Activated CD8-positive, alpha-beta T cell treated with anti-CD3 and anti-CD28 coated beads for 36 hours (primary cell): ENCODE data around the gene KLHL29. TPM values are rescaled to one million over a fixed set of nuclear protein-coding genes. Genes with fewer than 3 reads are reported as not detected.

Experiments
- ATAC-seq: fragments of 200-7000 bp; cut with Tn5 transposase; one replicate; pipeline ENCODE4 v1.10.0; 2021; ENCODE audit warnings: mild to moderate bottlenecking, moderate library complexity
- CTCF ChIA-PET: fragments of 350-600 bp; sonication (Branson Sonifier 250); formaldehyde crosslinking; loops from one replicate; lab custom pipeline; 2021; ENCODE audit warnings: antibody characterized with exemption; lab: Charles Lee
- POLR2A ChIA-PET: fragments of 350-600 bp; sonication (Branson Sonifier 250); formaldehyde crosslinking; loops from one replicate; lab custom pipeline; 2021; ENCODE audit warnings: antibody characterized with exemption; lab: Charles Lee
- DNase-seq: peaks from one replicate; pipeline ENCODE4 v3.0.0-alpha.2; 2020
- H3K27ac Mint-ChIP-seq: one replicate; pipeline ENCODE4 v1.8.0; 2021; ENCODE audit warnings: mild to moderate bottlenecking, mixed read lengths
- H3K27me3 Mint-ChIP-seq: one replicate; pipeline ENCODE4 v1.8.0; 2021; ENCODE audit warnings: mixed read lengths
- H3K36me3 Mint-ChIP-seq: one replicate; pipeline ENCODE4 v1.8.0; 2021; ENCODE audit warnings: low read depth, mixed read lengths
- H3K4me1 Mint-ChIP-seq: one replicate; pipeline ENCODE4 v1.8.0; 2021; ENCODE audit warnings: low read depth, mixed read lengths
- H3K4me3 Mint-ChIP-seq: one replicate; pipeline ENCODE4 v1.8.0; 2021; ENCODE audit warnings: mild to moderate bottlenecking, moderate library complexity, mixed read lengths
- H3K9me3 Mint-ChIP-seq: one replicate; pipeline ENCODE4 v1.8.0; 2021; ENCODE audit warnings: mixed read lengths
- intact Hi-C: fragments of 100-400 bp; cut with micrococcal nuclease; formaldehyde crosslinking; loops from one replicate; pipeline ENCODE4 v1.10.0; 2022
- total RNA-seq, 2 experiments: library from RNA; stranded (reverse); gene quantifications; one replicate each; pipeline ENCODE4 v1.2.3, GENCODE V29; 2021
- TF ChIP-seq, protein P1 (sequence below): fragments of 200-600 bp; IDR thresholded peaks from one replicate; pipeline ENCODE4 v1.8.0; 2022; ENCODE audit warnings: antibody characterized with exemption, mild to moderate bottlenecking

The KLHL29 gene
- total RNA-seq, 2 experiments from 2014 or later: 1.0 to 1.2 TPM

DNA sequence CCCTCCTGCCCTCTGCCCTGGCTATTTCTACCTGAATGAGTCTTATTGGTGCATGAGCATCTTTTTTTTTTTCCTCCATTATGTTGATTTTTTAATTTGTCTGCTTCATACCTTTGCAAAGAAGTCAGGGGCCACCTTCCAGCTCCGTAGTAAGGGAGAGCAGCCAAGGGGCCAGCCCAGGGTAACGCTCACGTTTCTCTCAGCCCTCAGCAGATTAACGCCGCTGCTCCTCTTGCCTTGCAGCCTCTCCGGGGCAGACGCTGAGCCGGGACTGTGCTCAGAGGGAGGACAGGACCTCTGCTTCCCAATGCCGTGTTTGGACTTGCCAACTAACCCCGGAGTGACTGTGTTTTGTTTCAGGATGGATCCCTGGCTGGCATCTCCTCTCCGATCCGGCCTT lies 300.2 kb downstream of the KLHL29 start:
- H3K27ac Mint-ChIP-seq: no peak overlapping the region
- ChIA-PET CTCF (no interaction called here), POLR2A (no interaction called here)
- intact Hi-C loops: no loop called here
- no peaks in the 10 kb centered on the region for H3K36me3 Mint-ChIP-seq
- H3K27me3 Mint-ChIP-seq: no peaks in the 10 kb centered on the region
- TF ChIP-seq, protein P1, sequence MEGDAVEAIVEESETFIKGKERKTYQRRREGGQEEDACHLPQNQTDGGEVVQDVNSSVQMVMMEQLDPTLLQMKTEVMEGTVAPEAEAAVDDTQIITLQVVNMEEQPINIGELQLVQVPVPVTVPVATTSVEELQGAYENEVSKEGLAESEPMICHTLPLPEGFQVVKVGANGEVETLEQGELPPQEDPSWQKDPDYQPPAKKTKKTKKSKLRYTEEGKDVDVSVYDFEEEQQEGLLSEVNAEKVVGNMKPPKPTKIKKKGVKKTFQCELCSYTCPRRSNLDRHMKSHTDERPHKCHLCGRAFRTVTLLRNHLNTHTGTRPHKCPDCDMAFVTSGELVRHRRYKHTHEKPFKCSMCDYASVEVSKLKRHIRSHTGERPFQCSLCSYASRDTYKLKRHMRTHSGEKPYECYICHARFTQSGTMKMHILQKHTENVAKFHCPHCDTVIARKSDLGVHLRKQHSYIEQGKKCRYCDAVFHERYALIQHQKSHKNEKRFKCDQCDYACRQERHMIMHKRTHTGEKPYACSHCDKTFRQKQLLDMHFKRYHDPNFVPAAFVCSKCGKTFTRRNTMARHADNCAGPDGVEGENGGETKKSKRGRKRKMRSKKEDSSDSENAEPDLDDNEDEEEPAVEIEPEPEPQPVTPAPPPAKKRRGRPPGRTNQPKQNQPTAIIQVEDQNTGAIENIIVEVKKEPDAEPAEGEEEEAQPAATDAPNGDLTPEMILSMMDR: no peak
- no peak overlapping the region for H3K4me3 Mint-ChIP-seq
- ATAC-seq (no peak), DNase-seq (no peak)
- no peaks in the 10 kb centered on the region for H3K4me1 Mint-ChIP-seq
- no peaks in the 10 kb centered on the region for H3K9me3 Mint-ChIP-seq

DNA sequence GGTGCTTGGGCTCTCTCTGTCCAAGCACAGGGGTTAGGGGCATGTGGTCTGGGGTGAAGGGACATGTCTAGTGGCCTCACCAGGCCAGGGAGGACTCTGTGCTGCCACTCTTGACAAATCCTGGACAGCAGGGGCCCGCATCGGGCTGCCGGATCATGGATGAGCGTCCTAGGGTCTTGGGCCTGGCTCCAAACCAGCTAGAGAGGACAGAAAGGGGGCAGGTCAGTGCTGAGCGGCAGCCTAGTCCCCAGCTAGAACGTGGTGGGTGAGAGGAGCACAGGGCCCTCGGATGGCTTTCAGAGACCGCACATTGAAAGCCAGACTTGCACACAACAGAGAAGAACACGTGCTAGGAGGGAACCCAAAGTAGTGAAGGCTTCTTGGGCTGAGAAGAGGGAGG lies 300.7 kb downstream of the KLHL29 start:
- no peak for DNase-seq
- Mint-ChIP-seq H3K27me3 (no peaks in the 10 kb centered on the region), H3K36me3 (no peaks in the 10 kb centered on the region), H3K9me3 (no peaks in the 10 kb centered on the region), H3K4me1 (no peaks in the 10 kb centered on the region), H3K27ac (no peak overlapping the region), H3K4me3 (no peak overlapping the region)
- ATAC-seq: no peak
- intact Hi-C loops: no loop called here
- ChIA-PET CTCF (no interaction called here), POLR2A (no interaction called here)
- TF ChIP-seq, protein P1: no peak

DNA sequence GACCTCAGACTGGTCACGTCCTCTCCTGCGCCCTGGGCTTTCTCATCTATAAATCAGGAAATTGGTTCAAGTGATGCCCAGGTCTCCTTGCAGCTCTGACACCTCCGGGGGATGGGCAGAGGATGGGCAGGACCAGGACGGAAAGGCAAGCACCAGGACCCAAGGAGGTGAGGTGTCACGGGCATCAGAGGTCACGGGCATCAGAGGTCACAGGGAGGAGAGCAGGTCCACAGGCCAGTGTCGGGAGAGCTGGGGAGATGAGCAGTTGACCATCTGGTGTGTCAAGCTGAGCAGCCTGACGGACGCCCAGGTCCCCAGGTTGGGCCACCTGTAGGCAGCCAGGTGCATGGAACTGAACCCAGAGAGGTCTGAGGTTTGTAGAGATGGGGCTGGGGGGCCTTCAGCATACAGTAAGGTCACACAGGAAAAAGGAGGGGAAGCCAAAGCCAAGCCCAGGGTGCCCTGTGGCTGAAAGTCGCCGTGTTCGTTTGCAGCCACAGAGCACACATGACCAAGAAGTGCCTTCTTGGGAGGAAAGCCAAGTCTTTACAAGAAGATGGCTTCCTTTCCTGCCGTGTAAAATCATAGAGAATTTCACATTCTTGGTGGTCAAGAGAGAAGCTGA lies 301.5 kb downstream of the KLHL29 start:
- Mint-ChIP-seq H3K36me3 (no peaks in the 10 kb centered on the region), H3K9me3 (no peaks in the 10 kb centered on the region)

DNA sequence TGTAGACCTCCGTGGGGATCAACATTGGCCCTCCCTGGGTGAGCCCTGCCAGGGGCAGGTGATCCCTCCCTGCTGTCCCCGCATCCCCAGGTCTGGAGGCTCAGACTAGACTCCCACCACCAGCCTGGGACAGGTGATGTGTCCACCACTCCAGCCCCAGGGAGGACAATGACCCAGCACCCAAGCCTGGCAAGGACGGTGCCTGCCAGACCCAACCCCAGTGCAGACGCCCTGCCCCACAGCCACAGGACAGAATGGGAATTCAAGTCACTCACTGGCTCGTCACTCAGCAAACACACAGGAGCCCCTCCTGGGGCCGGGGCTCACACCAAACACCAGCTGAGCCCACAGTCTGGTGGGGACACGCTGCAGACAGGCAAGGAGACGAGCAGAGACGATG lies 302.2 kb downstream of the KLHL29 start:
- no peaks in the 10 kb centered on the region for H3K4me1 Mint-ChIP-seq
- POLR2A ChIA-PET: no interaction called here
- intact Hi-C loops: no loop called here
- H3K27ac Mint-ChIP-seq: no peak overlapping the region
- H3K36me3 Mint-ChIP-seq: no peaks in the 10 kb centered on the region
- CTCF ChIA-PET: no interaction called here
- DNase-seq (no peak), ATAC-seq (no peak)
- TF ChIP-seq, protein P1: no peak
- H3K9me3 Mint-ChIP-seq: no peaks in the 10 kb centered on the region
- H3K4me3 Mint-ChIP-seq: no peak overlapping the region
- H3K27me3 Mint-ChIP-seq: no peaks in the 10 kb centered on the region

More for the DNA sequence above, 301.5 kb downstream of the KLHL29 start:
- DNase-seq (no peak), ATAC-seq (no peak)
- TF ChIP-seq, protein P1: no peak
- H3K4me1 Mint-ChIP-seq: no peaks in the 10 kb centered on the region
- ChIA-PET POLR2A (no interaction called here), CTCF (no interaction called here)
- intact Hi-C loops: no loop called here
- H3K27me3 Mint-ChIP-seq: no peaks in the 10 kb centered on the region
- H3K27ac Mint-ChIP-seq: no peak overlapping the region
- no peak overlapping the region for H3K4me3 Mint-ChIP-seq

DNA sequence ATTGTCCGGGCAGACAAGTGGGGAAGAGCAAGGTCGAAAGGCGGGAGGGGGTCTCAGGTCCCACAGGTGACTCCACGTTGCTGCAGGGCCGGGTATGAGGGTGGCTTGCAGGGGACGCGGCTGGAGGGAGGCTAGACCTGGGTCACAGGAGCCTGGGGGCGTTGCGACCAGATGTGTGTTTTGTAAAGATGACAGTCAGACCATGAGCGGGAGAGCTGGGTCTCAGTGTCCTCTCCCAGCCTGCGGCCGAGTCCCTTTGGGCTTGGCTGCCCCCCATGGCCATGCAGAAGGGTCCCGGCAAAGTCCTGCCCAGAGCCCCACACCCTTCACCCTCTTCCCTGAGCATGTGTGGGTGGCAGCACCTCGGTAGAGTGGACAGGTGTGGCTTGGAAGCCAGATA lies 302.7 kb downstream of the KLHL29 start:
- Mint-ChIP-seq H3K4me3 (no peak overlapping the region), H3K27ac (no peak overlapping the region), H3K27me3 (no peaks in the 10 kb centered on the region), H3K36me3 (no peaks in the 10 kb centered on the region), H3K4me1 (no peaks in the 10 kb centered on the region), H3K9me3 (no peaks in the 10 kb centered on the region)
- ChIA-PET CTCF (no interaction called here), POLR2A (no interaction called here)
- intact Hi-C loops: no loop called here
- no peak for DNase-seq
- no peak for ATAC-seq
- TF ChIP-seq, protein P1: no peak
